Superior temporal gyrus (tissue), 1 donor: ENCODE measurements around the gene DLGAP4.
"Not testable (repeated sequence)": the region's sequence is repeated elsewhere in the genome, so short reads cannot be mapped to it uniquely, and the experiment has no call there.

ENCODE experiments used
- DNase-seq: peaks from one replicate; pipeline ENCODE4 v3.0.0-alpha.2; 2016; ENCODE audit errors: extremely low spot score

The DLGAP4 gene

GRCh38 chr20:36499723-36500501 is 193.8 kb downstream of the DLGAP4 start:
- DNase-seq, result no peak

- DNase-seq, result no peak
These were observed 195.3 kb downstream of the DLGAP4 start for GRCh38 chr20:36501367-36502006.

- no peak for DNase-seq
These were observed 198.2 kb downstream of the DLGAP4 start for GRCh38 chr20:36504295-36504694.

- no peak for DNase-seq
These were observed 200.1 kb downstream of the DLGAP4 start for GRCh38 chr20:36506253-36506652.

- DNase-seq, result no peak
These were observed 201.6 kb downstream of the DLGAP4 start for GRCh38 chr20:36507746-36508145.

GRCh38 chr20:36519012-36519719 is 213.0 kb downstream of the DLGAP4 start:
- DNase-seq, result no peak

- DNase-seq, result no peak
These were observed 213.8 kb downstream of the DLGAP4 start for GRCh38 chr20:36519944-36520343.

- DNase-seq, result no peak
These were observed 215.4 kb downstream of the DLGAP4 start for GRCh38 chr20:36521526-36521925.

- not testable (repeated sequence) for DNase-seq
These were observed 216.3 kb downstream of the DLGAP4 start for GRCh38 chr20:36522412-36522811.

- no peak for DNase-seq
These were observed 217.2 kb downstream of the DLGAP4 start for GRCh38 chr20:36523341-36523740.

GRCh38 chr20:36525620-36526365 is 219.7 kb downstream of the DLGAP4 start:
- DNase-seq, result no peak

GRCh38 chr20:36526521-36527011 is 220.4 kb downstream of the DLGAP4 start:
- DNase-seq, result no peak

- DNase-seq, result no peak
These were observed 221.4 kb downstream of the DLGAP4 start for GRCh38 chr20:36527331-36528125.

- DNase-seq, result no peak
These were observed 222.2 kb downstream of the DLGAP4 start for GRCh38 chr20:36528176-36528874.

GRCh38 chr20:36528875-36529417 is 222.8 kb downstream of the DLGAP4 start:
- DNase-seq, result no peak

GRCh38 chr20:36532388-36532787 is 226.2 kb downstream of the DLGAP4 start:
- DNase-seq, result no peak

GRCh38 chr20:36532822-36533221 is 226.7 kb downstream of the DLGAP4 start:
- no peak for DNase-seq

GRCh38 chr20:36538026-36538722 is 232.0 kb downstream of the DLGAP4 start:
- DNase-seq, result no peak

GRCh38 chr20:36540551-36541211 is 234.5 kb downstream of the DLGAP4 start:
- no peak for DNase-seq
